RWPE2 (cell line): ENCODE measurements around the gene GFOD2.

Source experiments
- ATAC-seq: fragments of 200-7000 bp; cut with Tn5 transposase; 3 replicates; pipeline ENCODE4 v1.9.1; 2021; ENCODE audit warnings: low read depth
- DNase-seq: peaks from one replicate; pipeline ENCODE4 v3.0.0-alpha.2; 2020; ENCODE audit warnings: low spot score
- H3K27ac ChIP-seq: fragments of 450-650 bp; 2 replicates; pipeline ENCODE4 v1.5.1; 2017; ENCODE audit warnings: mild to moderate bottlenecking; ENCODE audit not compliant: poor library complexity, severe bottlenecking
- H3K27me3 ChIP-seq: fragments of 250-450 bp; sonication (Bioruptor Pico); 2 replicates; pipeline ENCODE4 v1.5.1; 2021; ENCODE audit warnings: mild to moderate bottlenecking, moderate library complexity; ENCODE audit not compliant: insufficient read depth, poor library complexity, severe bottlenecking
- H3K36me3 ChIP-seq: fragments of 250-450 bp; sonication (Bioruptor Pico); 2 replicates; pipeline ENCODE4 v1.5.1; 2020; ENCODE audit warnings: low read depth, mild to moderate bottlenecking, moderate library complexity
- H3K4me1 ChIP-seq: fragments of 250-450 bp; sonication (Bioruptor Pico); 2 replicates; pipeline ENCODE4 v1.5.1; 2021; ENCODE audit warnings: mild to moderate bottlenecking, moderate library complexity; ENCODE audit not compliant: insufficient read depth, poor library complexity, severe bottlenecking
- H3K4me3 ChIP-seq: fragments of 250-450 bp; sonication (Bioruptor Pico); 2 replicates; pipeline ENCODE4 v1.5.1; 2021; ENCODE audit warnings: mild to moderate bottlenecking, moderate library complexity; ENCODE audit not compliant: severe bottlenecking
- H3K9me3 ChIP-seq: fragments of 250-450 bp; sonication (Bioruptor Pico); 2 replicates; pipeline ENCODE4 v1.5.1; 2021; ENCODE audit warnings: mild to moderate bottlenecking, moderate library complexity; ENCODE audit not compliant: severe bottlenecking
- CTCF ChIP-seq: fragments of 450-650 bp; IDR thresholded peaks from one replicate; pipeline ENCODE4 v1.5.1; 2017; ENCODE audit warnings: mild to moderate bottlenecking, moderate library complexity; ENCODE audit not compliant: poor library complexity, severe bottlenecking

GFOD2 gene

GRCh38 chr16:67636713-67637112 is 82.4 kb downstream of the GFOD2 start:
- Histone ChIP-seq H3K36me3 (peaks cover 65% of the 10 kb centered on the region), H3K9me3 (no peaks in the 10 kb centered on the region), H3K27ac (no peak overlapping the region), H3K4me3 (no peak overlapping the region), H3K27me3 (no peaks in the 10 kb centered on the region), H3K4me1 (no peaks in the 10 kb centered on the region)
- no peak for DNase-seq
- no peak for ATAC-seq
- no peak for TF ChIP-seq CTCF

GRCh38 chr16:67632415-67633172 is 86.5 kb downstream of the GFOD2 start:
- ATAC-seq (no peak), DNase-seq (no peak)
- no peaks in the 10 kb centered on the region for H3K4me1 ChIP-seq
- no peak for TF ChIP-seq CTCF
- no peaks in the 10 kb centered on the region for H3K27me3 ChIP-seq
- H3K27ac ChIP-seq: no peak overlapping the region
- H3K36me3 ChIP-seq: peaks cover 73% of the 10 kb centered on the region
- H3K4me3 ChIP-seq: no peak overlapping the region
- no peaks in the 10 kb centered on the region for H3K9me3 ChIP-seq

- no peaks in the 10 kb centered on the region for H3K4me1 ChIP-seq
- H3K36me3 ChIP-seq: peaks cover 68% of the 10 kb centered on the region
- no peak for TF ChIP-seq CTCF
- no peak for ATAC-seq
- no peak overlapping the region for H3K27ac ChIP-seq
- H3K27me3 ChIP-seq: no peaks in the 10 kb centered on the region
- DNase-seq: no peak
- H3K9me3 ChIP-seq: no peaks in the 10 kb centered on the region
- no peak overlapping the region for H3K4me3 ChIP-seq
Observed at GRCh38 chr16:67628216-67628615, 90.9 kb downstream of the GFOD2 start.
